Inflammatory macrophage treated with lipopolysaccharide for 4 hours (primary cell): Measurements from ENCODE around the gene PPP4R4.

Experiments
- DNase-seq: peaks from one replicate; pipeline ENCODE4 v3.0.0-alpha.2; 2020

PPP4R4 gene

GRCh38 chr14:94312481-94313246, 138.5 kb downstream of the PPP4R4 start:
- DNase-seq: no peak

GRCh38 chr14:94313991-94314655, 140.0 kb downstream of the PPP4R4 start:
- peak; percentile 24 for DNase-seq

DNA sequence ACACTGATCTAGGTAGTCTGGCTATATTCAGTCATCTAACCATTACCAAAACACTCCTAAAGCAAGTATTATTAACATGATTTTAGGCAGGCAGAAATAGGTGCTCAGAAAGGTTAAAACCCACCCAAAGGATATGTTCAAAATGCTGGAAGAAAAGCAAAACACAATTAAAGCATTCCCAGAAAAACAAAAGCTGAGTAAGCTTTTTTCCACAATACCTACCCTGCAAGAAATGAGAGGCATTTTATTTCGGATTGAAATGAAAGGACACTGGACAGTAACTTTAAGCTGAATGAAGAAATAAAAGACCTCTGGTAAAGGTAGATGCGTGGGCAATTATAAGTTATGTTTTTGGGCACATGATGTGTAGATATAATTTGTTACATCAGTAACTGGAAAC, 140.8 kb downstream of the PPP4R4 start:
- no peak for DNase-seq

- DNase-seq: no peak
Observed at GRCh38 chr14:94316692-94317091, 142.6 kb downstream of the PPP4R4 start.

- DNase-seq: no peak
Observed at GRCh38 chr14:94317259-94317658, 143.1 kb downstream of the PPP4R4 start.

DNA sequence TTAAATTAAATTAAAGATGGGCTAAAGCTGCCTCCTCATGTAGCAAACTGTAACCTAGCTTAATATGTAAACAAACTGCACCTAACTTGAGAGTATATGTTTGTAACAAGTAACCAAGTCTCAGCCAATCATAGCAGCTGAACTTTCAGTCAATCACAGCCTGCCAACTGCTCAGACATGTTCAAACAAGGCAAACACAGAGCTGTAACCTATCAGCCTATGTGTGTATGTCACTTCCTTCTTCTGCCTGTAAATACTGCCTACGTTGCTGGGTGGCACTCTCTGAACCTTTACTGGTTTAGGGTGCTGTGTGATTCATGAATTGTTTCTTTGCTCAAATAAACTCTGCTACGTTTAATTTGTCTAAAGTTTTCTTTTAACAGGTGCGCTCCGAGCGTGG, 146.1 kb downstream of the PPP4R4 start:
- peak; percentile 20 for DNase-seq

DNA sequence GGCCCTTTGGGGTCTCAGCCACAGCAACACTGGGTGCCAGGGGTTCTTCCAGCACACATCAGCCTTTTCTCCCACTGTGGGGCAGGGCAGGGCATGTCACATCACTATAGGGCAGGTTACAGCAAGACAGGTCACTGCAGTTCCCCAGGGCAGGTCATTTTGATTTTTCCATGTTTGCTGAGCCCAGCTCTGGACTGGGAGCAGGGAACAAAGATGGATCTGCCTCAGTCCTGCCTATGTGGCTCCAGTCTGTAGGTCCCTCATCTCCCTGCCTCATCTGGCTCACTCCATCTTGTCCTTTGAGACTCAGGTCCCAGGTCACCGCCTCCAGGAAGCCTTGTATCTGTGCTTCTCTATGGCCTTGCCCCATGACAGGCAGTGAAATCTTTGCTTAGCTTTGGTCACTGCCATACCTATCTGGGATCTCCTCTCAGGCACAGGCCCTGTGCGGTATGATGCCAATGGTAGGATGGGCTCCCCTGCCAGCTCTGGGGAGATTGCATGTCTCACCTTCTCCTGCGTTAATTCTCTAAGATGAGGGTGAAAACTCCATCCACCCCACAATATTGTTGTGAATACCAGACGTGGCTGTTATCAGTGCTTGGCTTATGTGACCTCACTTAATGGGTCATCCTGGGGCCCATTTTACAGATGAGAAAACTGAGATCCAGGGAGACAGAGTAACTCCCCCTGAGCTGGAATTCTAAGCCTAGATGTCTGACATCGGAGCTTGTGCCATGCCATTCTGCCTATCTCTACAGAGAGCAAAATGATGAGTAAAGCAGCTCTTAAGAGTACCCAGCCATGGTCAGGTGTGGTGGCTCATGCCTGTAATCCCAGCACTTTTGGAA, 147.5 kb downstream of the PPP4R4 start:
- no peak for DNase-seq

DNA sequence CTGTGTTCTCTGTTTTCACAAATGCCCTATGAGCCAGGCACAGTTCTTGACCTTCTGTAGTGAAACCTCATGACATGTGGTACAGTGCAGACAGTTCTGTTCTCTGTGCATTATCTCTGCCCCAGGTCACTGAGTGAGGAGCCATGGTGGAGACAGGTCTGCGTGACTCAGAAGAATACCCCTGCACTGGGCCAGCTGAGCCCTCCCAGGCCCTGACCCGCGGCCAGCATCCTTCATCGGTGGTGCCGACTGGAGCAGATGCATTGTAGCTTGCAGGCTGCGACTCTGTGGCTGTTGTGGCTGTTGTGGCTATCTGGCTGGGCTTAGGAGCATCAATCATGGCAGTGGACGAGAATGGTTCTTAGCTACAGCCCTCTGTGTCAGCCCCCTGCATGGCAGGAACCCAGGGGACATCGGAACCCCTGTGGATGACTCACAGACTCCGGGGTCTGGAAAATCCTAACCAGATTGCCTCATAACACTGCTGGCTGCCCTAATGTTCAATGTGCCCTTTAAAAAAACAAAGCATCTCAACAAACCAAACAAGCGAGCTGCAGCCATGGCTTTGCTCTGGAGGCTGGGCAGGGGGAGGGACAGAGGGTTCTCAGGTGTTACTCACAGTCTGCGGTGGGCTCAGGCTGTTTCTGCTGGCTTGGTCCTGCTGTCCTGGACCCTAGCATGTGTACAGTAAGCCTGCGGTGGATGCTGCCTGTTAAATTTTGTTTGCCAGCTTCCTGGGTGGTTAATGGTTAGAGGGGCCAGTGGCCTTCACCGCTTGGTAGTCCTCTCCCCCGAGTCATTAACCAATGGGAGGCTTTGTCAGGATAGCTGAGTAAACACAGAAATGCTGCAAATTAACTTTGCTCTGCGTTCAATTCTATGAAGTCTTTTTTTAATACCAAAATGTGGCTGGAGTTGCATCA, 148.8 kb downstream of the PPP4R4 start, which contains the start of gene SERPINA6:
SERPINA6 (minus strand) TSS at position 689 of the 923 bp plus-strand sequence. CDS start 8,688 bp downstream, outside the sequence.
- no peak for DNase-seq

DNA sequence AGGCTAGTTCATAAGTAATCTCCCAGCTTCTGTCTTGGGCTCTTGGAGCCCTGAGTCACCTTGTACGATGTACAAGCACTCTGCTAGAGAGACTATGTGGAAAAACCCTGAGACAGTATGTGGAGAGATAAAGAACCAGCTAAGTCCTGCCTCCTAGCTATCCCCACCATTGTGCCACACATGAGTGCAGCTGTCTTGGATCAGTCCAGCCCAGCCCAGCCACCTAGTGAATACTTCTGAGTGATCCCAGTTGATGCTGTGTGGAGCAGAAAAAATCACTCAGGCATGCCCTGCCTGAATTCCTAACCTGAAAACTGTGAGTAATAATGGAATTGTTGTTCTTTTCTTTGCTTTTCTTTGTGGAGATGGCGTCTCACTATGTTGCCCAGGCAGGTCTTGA, 154.1 kb downstream of the PPP4R4 start:
- no peak for DNase-seq
